PFSK-1 (cell line): Measurements from ENCODE around the gene KCNG2.

Experiments
- POLR2AphosphoS5 ChIP-seq: IDR thresholded peaks from 2 replicates; pipeline ENCODE4 v1.6.1; 2012; ENCODE audit warnings: low read depth, mild to moderate bottlenecking, control low read depth, low read length, moderate library complexity
- TAF1 ChIP-seq: IDR thresholded peaks from 2 replicates; pipeline ENCODE4 v1.6.1; 2012; ENCODE audit warnings: low read length, control low read depth, borderline replicate concordance; ENCODE audit not compliant: insufficient read depth

DNA sequence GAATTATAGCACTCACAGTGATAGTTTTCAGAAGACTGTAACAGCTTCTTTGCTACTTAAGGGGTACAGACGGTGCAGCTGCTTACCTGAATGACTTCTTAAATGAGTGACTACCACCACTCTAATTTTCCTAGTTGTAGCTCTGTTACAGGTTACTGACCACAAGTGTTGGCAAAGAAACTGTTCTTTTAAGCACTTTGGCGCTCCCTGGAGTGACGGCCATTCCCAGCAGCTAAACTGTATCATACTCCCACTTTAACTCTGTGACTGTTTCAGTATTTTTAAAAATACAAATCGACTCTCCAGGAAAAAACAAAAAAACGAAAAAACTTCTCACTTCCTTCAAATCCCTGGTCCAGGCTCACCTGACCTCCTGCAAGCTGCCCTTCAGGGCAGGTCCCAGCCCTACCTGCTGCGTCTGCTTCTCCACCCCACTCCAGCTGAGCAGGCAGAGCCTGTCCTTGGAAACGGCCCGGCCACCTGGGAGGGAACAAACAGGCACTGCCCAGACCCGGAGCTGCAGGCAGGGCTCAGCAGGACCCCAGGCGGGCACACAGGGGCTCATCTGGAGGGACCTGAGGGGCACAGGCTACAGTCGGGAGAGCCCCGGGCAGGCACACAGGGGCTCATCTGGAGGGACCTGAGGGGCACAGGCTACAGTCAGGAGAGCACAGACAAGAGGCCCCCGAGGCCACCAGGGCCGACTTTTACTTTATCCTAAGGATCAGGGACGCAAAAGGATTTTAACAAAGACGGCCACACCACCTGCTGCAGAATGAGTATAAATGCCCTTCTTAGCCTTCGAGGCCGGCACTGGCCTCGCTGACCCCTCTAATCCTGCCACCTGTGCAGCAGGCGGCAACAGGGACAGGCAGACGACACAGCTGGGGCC lies 129.2 kb downstream of the KCNG2 start:
- no peak for TF ChIP-seq TAF1
- TF ChIP-seq POLR2AphosphoS5 = no peak
